HL-60 (cell line): ENCODE results near the gene NFYA.

Experiments used
- DNase-seq, 2 experiments: peaks; one replicate each; pipeline ENCODE4 v3.0.0-alpha.2; 2010 to 2020; ENCODE audit warnings: low read depth in 1 of 2, low spot score in 1 of 2
- H3K27ac ChIP-seq: fragments of 250-450 bp; sonication (Bioruptor Pico); replicated peaks from 2 replicates; pipeline ENCODE4 v1.5.1; 2020; ENCODE audit warnings: mild to moderate bottlenecking, moderate library complexity
- H3K27me3 ChIP-seq: fragments of 250-450 bp; sonication (Bioruptor Pico); 2 replicates; pipeline ENCODE4 v1.5.1; 2021; ENCODE audit warnings: mild to moderate bottlenecking, moderate library complexity; ENCODE audit not compliant: insufficient read depth, poor library complexity, severe bottlenecking
- H3K4me3 ChIP-seq: replicated peaks from 2 replicates; pipeline ENCODE4 v1.5.1; 2011; ENCODE audit warnings: mild to moderate bottlenecking, control low read depth, low read length; ENCODE audit not compliant: insufficient read depth
- CTCF ChIP-seq: IDR thresholded peaks from one replicate; pipeline ENCODE4 v1.5.1; 2011; ENCODE audit warnings: low read length, control low read depth, inconsistent platforms; ENCODE audit not compliant: insufficient read depth
- GABPA ChIP-seq: IDR thresholded peaks from 2 replicates; pipeline ENCODE4 v1.6.1; 2012; ENCODE audit warnings: low read depth
- POLR2AphosphoS5 ChIP-seq: IDR thresholded peaks from 2 replicates; pipeline ENCODE4 v1.6.1; 2012; ENCODE audit warnings: low read depth
- REST ChIP-seq: IDR thresholded peaks from 2 replicates; pipeline ENCODE4 v1.6.1; 2012; ENCODE audit warnings: low read depth; ENCODE audit not compliant: insufficient replicate concordance
- SPI1 ChIP-seq: IDR thresholded peaks from 2 replicates; pipeline ENCODE4 v1.6.1; 2012; ENCODE audit warnings: low read depth, mild to moderate bottlenecking, borderline replicate concordance

NFYA gene

GRCh38 chr6:41085182-41085581 is 12.4 kb downstream of the NFYA start:
- DNase-seq = no peak
- Histone ChIP-seq H3K27ac (no peak overlapping the region), H3K27me3 (no peaks in the 10 kb centered on the region), H3K4me3 (no peak overlapping the region)
- TF ChIP-seq SPI1 (no peak), GABPA (no peak), POLR2AphosphoS5 (no peak)

GRCh38 chr6:41088451-41088850 is 15.7 kb downstream of the NFYA start:
- Histone ChIP-seq H3K27ac (no peak overlapping the region), H3K4me3 (no peak overlapping the region)

GRCh38 chr6:41090841-41091761 is 18.3 kb downstream of the NFYA start:
- Histone ChIP-seq H3K4me3 (no peak overlapping the region), H3K27ac (no peak overlapping the region), H3K27me3 (no peaks in the 10 kb centered on the region)
- DNase-seq = no peak
- TF ChIP-seq SPI1 (no peak), CTCF (no peak), REST (no peak), POLR2AphosphoS5 (no peak), GABPA (no peak)

More at GRCh38 chr6:41088451-41088850, 15.7 kb downstream of the NFYA start:
- no peaks in the 10 kb centered on the region for H3K27me3 ChIP-seq
- no peak for DNase-seq
- TF ChIP-seq GABPA = no peak

GRCh38 chr6:41092421-41093140 is 19.8 kb downstream of the NFYA start:
- H3K27me3 ChIP-seq = no peaks in the 10 kb centered on the region
- no peak overlapping the region for H3K27ac ChIP-seq
- no peak for DNase-seq
- TF ChIP-seq SPI1 = no peak
- peak; percentile 12 for TF ChIP-seq CTCF
- no peak overlapping the region for H3K4me3 ChIP-seq

- H3K4me3 ChIP-seq = no peak overlapping the region
- H3K27me3 ChIP-seq = no peaks in the 10 kb centered on the region
- TF ChIP-seq CTCF (no peak), REST (no peak)
- H3K27ac ChIP-seq = no peak overlapping the region
- no peak for DNase-seq
Observed at GRCh38 chr6:41093729-41094128, 21.0 kb downstream of the NFYA start.
